ENCODE results near the gene LENG1.

- TF ChIP-seq CTCF (IDR thresholded peaks at IDR 0.05) (no peak), EZH2phosphoT487 (IDR thresholded peaks at IDR 0.05) (no peak)
Measured at GRCh38 chr19:54189735-54190502, 30.4 kb upstream of the LENG1 start.
